SU-DHL-6 (cell line): ENCODE data around the gene PIK3R1.

Source experiments
- H2AFZ ChIP-seq: fragments of 200-600 bp; sonication (generic); 2 replicates; pipeline ENCODE4 v1.6.1; 2014; ENCODE audit warnings: low read depth, mild to moderate bottlenecking, moderate library complexity, mixed read lengths, antibody characterized with exemption, low read length; ENCODE audit not compliant: severe bottlenecking
- H3F3A ChIP-seq: fragments of 200-600 bp; shearing (Covaris generic); 2 replicates; pipeline ENCODE4 v1.6.0; 2016; ENCODE audit warnings: antibody characterized with exemption, mild to moderate bottlenecking; ENCODE audit not compliant: insufficient read depth
- H3K27ac ChIP-seq: fragments of 200-600 bp; sonication (generic); 2 replicates; pipeline ENCODE4 v1.5.1; 2016; ENCODE audit warnings: low read depth, mild to moderate bottlenecking, low read length, moderate library complexity, mixed read lengths
- H3K27me3 ChIP-seq: fragments of 200-600 bp; sonication (generic), shearing (Covaris generic); 2 replicates; pipeline ENCODE4 v1.6.0; 2014; ENCODE audit warnings: mild to moderate bottlenecking, low read length
- H3K36me3 ChIP-seq: fragments of 200-600 bp; sonication (generic); 2 replicates; pipeline ENCODE4 v1.6.1; 2014; ENCODE audit warnings: mild to moderate bottlenecking, low read length, mixed read lengths
- H3K4me2 ChIP-seq: fragments of 300-600, 200-600 bp; shearing (Covaris generic), sonication (generic); 2 replicates; pipeline ENCODE4 v1.6.0; 2014; ENCODE audit warnings: low read length, low read depth, mild to moderate bottlenecking; ENCODE audit not compliant: poor library complexity, severe bottlenecking
- H3K4me3 ChIP-seq: fragments of 200-600 bp; sonication (generic); 2 replicates; pipeline ENCODE4 v1.5.1; 2014; ENCODE audit warnings: antibody characterized with exemption, low read length, mild to moderate bottlenecking, mixed read lengths; ENCODE audit not compliant: insufficient read depth, poor library complexity, severe bottlenecking
- H3K79me2 ChIP-seq: fragments of 200-600 bp; sonication (generic); 2 replicates; pipeline ENCODE4 v1.6.1; 2014; ENCODE audit warnings: mild to moderate bottlenecking, low read length, moderate library complexity; ENCODE audit not compliant: insufficient read depth
- H3K9ac ChIP-seq: fragments of 200-600 bp; sonication (generic); 2 replicates; pipeline ENCODE4 v1.7.0; 2014; ENCODE audit warnings: mild to moderate bottlenecking, low read length
- H3K9me2 ChIP-seq: fragments of 200-600 bp; sonication (generic); replicated peaks from 2 replicates; pipeline ENCODE4 v1.6.1; 2014; ENCODE audit warnings: low read length; ENCODE audit not compliant: insufficient read depth
- H3K9me3 ChIP-seq: fragments of 200-600 bp; sonication (generic); 2 replicates; pipeline ENCODE4 v1.6.1; 2014; ENCODE audit warnings: low read length, mixed read lengths; ENCODE audit not compliant: insufficient read depth
- H4K20me1 ChIP-seq: fragments of 200-600 bp; sonication (generic); 2 replicates; pipeline ENCODE4 v1.6.1; 2014; ENCODE audit warnings: low read depth, mild to moderate bottlenecking, antibody characterized with exemption, low read length, moderate library complexity, mixed read lengths
- CTCF ChIP-seq: fragments of 200-600 bp; sonication (generic); IDR thresholded peaks from one replicate; pipeline ENCODE4 v1.5.1; 2017; ENCODE audit warnings: antibody characterized with exemption, mild to moderate bottlenecking, low read length, moderate library complexity; ENCODE audit not compliant: insufficient read depth, poor library complexity, severe bottlenecking
- EZH2phosphoT487 ChIP-seq: fragments of 200-600 bp; sonication (generic), shearing (Covaris generic); conservative IDR thresholded peaks from 2 replicates; pipeline ENCODE4 v1.6.1; 2018; ENCODE audit warnings: mild to moderate bottlenecking, antibody characterized with exemption, low read length, moderate library complexity, mixed read lengths

PIK3R1 gene

GRCh38 chr5:68290847-68291246, 75.3 kb downstream of the PIK3R1 start:
- Histone ChIP-seq H3K79me2 (0 out of 2 replicates have a peak, but pooled peaks cover 5% of the 10 kb centered on the region), H3K9ac (no peak overlapping the region), H3K27ac (no peak overlapping the region), H3F3A (peaks cover 15% of the 10 kb centered on the region), H3K36me3 (peaks cover 19% of the 10 kb centered on the region), H3K27me3 (no peaks in the 10 kb centered on the region), H3K9me3 (no peaks in the 10 kb centered on the region), H3K9me2 (no peaks in the 10 kb centered on the region), H3K4me2 (no peak overlapping the region), H3K4me3 (no peak overlapping the region), H4K20me1 (no peaks in the 10 kb centered on the region), H2AFZ (no peak overlapping the region)
- TF ChIP-seq CTCF (no peak), EZH2phosphoT487 (no peak)

DNA sequence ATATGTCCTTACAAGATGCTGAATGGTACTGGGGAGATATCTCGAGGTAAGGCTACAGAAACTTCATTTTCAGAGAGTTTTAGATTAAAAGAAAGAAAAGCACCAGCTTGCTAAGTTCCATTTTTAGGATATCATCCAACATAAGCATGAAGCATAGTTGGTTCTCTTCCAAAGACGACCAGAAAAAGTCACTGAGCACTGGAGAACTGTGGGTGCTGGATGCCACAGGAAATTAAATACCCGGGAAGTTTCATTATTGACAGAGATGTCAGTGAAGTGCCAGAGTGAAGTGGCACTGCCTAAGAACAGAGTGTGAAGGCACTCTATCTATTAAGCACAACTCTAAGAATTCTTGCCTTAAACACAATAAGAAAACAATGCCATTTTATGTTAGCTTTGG, 76.8 kb downstream of the PIK3R1 start:
- Histone ChIP-seq H3K79me2 (0 out of 2 replicates have a peak, but pooled peaks cover 5% of the 10 kb centered on the region), H3K9ac (no peak overlapping the region), H3K4me2 (no peak overlapping the region), H3K9me2 (no peaks in the 10 kb centered on the region), H2AFZ (no peak overlapping the region), H3K27ac (no peak overlapping the region), H4K20me1 (no peaks in the 10 kb centered on the region), H3K36me3 (peaks cover 20% of the 10 kb centered on the region), H3F3A (peaks cover 3% of the 10 kb centered on the region; the same call in 1 of the 2 replicates), H3K27me3 (no peaks in the 10 kb centered on the region), H3K9me3 (no peaks in the 10 kb centered on the region), H3K4me3 (no peak overlapping the region)
- TF ChIP-seq CTCF (no peak), EZH2phosphoT487 (no peak)

DNA sequence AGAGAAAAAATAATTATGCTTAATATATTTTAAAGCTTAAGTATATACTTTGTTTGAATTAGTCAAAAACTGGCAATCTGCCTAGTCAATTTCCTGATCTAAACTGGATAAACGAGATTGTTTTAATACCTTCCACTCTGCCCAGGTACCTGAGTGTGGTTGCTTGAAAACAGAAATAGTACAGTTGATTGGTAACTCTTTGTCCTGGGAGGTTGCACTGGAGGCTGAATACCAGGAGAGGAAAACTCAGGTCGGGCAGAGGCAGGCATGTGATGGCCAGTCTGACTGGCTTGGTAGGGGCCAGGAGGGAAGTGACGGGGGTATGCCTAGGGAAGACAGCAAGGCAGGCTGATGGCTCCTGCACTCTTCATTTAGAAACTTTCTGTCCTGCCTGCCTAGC, 80.2 kb downstream of the PIK3R1 start:
- no peak overlapping the region for H3K27ac ChIP-seq
- H3F3A ChIP-seq: no peaks in the 10 kb centered on the region
- no peaks in the 10 kb centered on the region for H3K9me3 ChIP-seq
- H3K4me3 ChIP-seq: no peak overlapping the region
- no peak overlapping the region for H3K9ac ChIP-seq
- peaks cover 25% of the 10 kb centered on the region for H3K36me3 ChIP-seq
- H3K9me2 ChIP-seq: no peaks in the 10 kb centered on the region
- H3K4me2 ChIP-seq: no peak overlapping the region
- H3K79me2 ChIP-seq: no peaks in the 10 kb centered on the region
- no peak for TF ChIP-seq EZH2phosphoT487
- no peak for TF ChIP-seq CTCF
- H3K27me3 ChIP-seq: no peaks in the 10 kb centered on the region
- no peak overlapping the region for H2AFZ ChIP-seq
- no peaks in the 10 kb centered on the region for H4K20me1 ChIP-seq
